Parathyroid adenoma (tissue), 2 donors: ENCODE results near the gene HARS2.
"Not testable (repeated sequence)": the region's sequence is repeated elsewhere in the genome, so short reads cannot be mapped to it uniquely, and the experiment has no call there.

Experiments used
- H2AFZ ChIP-seq: fragments of 300-600 bp; sonication (generic); one replicate; pipeline ENCODE4 v1.7.0; 2017; ENCODE audit warnings: antibody characterized with exemption, mild to moderate bottlenecking
- H3K27ac ChIP-seq: fragments of 300-600 bp; sonication (generic); one replicate; pipeline ENCODE4 v1.7.0; 2017
- H3K27me3 ChIP-seq: fragments of 300-600 bp; sonication (generic); one replicate; pipeline ENCODE4 v1.7.0; 2017; ENCODE audit warnings: low read length; ENCODE audit not compliant: control insufficient read depth, insufficient read depth
- H3K36me3 ChIP-seq: fragments of 300-600 bp; sonication (generic); one replicate; pipeline ENCODE4 v1.7.0; 2017; ENCODE audit warnings: low read length; ENCODE audit not compliant: control insufficient read depth, insufficient read depth
- H3K4me1 ChIP-seq: fragments of 300-600 bp; sonication (generic); one replicate; pipeline ENCODE4 v1.7.0; 2017; ENCODE audit warnings: control low read depth
- H3K4me2 ChIP-seq: fragments of 300-600 bp; sonication (generic); one replicate; pipeline ENCODE4 v1.7.0; 2017; ENCODE audit warnings: low read length
- H3K4me3 ChIP-seq: fragments of 300-600 bp; sonication (generic); one replicate; pipeline ENCODE4 v1.7.0; 2017; ENCODE audit warnings: low read depth, low read length
- H3K79me2 ChIP-seq: fragments of 300-600 bp; sonication (generic); one replicate; pipeline ENCODE4 v1.7.0; 2017; ENCODE audit warnings: control low read depth
- H3K9ac ChIP-seq: fragments of 300-600 bp; sonication (generic); one replicate; pipeline ENCODE4 v1.7.0; 2017; ENCODE audit warnings: mild to moderate bottlenecking
- H3K9me3 ChIP-seq: fragments of 300-600 bp; sonication (generic); one replicate; pipeline ENCODE4 v1.7.0; 2017; ENCODE audit warnings: low read length; ENCODE audit not compliant: control insufficient read depth
- TF ChIP-seq, protein P1 (sequence below): fragments of 300-600 bp; sonication (generic); IDR thresholded peaks from one replicate; pipeline ENCODE4 v1.7.0; 2017; ENCODE audit warnings: antibody characterized with exemption, mild to moderate bottlenecking
- donor health status: primary hyperparathyroidism.

The HARS2 gene

DNA sequence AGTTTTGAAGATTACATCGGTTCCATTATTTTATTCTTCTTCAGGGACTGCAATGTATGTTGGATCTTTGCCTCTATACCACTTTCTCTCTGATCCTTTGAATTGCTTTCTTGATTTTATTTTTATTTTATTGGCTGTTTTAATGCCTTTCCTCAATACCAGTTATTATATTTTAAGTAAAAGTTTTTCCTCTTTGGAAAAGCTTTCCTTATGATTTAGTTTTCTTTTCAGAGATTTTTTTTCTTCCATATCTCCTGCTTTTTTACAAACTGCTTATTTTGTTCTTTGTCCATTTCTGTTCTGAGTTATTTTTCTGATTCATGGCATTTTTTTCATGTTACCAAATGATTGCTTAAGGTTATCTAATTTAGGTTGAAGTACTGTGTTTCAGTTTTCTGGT is 20.5 kb downstream of the HARS2 start:
- Histone ChIP-seq H3K9ac (no peak overlapping the region), H3K27ac (no peak overlapping the region), H3K27me3 (no peaks in the 10 kb centered on the region), H3K4me3 (peak overlapping the region; percentile 77), H3K36me3 (no peaks in the 10 kb centered on the region), H3K4me1 (no peaks in the 10 kb centered on the region), H3K79me2 (no peaks in the 10 kb centered on the region), H2AFZ (no peak overlapping the region), H3K9me3 (no peaks in the 10 kb centered on the region), H3K4me2 (peak overlapping the region; percentile 85)
- TF ChIP-seq, protein P1, sequence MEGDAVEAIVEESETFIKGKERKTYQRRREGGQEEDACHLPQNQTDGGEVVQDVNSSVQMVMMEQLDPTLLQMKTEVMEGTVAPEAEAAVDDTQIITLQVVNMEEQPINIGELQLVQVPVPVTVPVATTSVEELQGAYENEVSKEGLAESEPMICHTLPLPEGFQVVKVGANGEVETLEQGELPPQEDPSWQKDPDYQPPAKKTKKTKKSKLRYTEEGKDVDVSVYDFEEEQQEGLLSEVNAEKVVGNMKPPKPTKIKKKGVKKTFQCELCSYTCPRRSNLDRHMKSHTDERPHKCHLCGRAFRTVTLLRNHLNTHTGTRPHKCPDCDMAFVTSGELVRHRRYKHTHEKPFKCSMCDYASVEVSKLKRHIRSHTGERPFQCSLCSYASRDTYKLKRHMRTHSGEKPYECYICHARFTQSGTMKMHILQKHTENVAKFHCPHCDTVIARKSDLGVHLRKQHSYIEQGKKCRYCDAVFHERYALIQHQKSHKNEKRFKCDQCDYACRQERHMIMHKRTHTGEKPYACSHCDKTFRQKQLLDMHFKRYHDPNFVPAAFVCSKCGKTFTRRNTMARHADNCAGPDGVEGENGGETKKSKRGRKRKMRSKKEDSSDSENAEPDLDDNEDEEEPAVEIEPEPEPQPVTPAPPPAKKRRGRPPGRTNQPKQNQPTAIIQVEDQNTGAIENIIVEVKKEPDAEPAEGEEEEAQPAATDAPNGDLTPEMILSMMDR = no peak

DNA sequence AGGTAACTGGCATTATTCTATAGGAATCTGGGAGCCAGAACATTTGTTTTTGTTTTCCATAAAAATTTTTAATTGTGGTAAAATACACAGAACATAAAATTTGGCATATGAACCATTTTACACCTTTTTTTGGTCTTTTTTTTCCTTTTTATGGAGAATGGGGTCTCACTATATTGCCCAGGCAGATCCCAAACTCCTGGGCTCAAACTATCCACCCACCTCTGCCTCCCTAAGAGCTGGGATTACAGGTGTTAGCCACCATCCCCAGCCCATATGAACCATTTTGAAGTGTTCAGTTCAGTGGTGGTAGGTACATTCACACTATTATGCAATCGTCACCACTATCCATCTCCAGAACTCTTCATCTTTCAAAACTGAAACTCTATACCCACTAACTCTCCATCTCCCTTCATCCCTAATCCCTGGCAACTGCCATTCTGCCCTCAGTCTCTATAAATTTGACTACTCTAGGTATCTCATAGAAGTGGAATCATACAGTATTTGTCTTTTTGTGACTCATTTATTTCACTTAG is 22.4 kb downstream of the HARS2 start:
- Histone ChIP-seq H3K79me2 (no peaks in the 10 kb centered on the region), H3K4me3 (no peak overlapping the region), H3K27me3 (no peaks in the 10 kb centered on the region), H2AFZ (no peak overlapping the region), H3K9me3 (no peaks in the 10 kb centered on the region), H3K27ac (no peak overlapping the region), H3K9ac (no peak overlapping the region), H3K4me2 (no peak overlapping the region), H3K36me3 (no peaks in the 10 kb centered on the region), H3K4me1 (no peaks in the 10 kb centered on the region)
- TF ChIP-seq, protein P1 = no peak

DNA sequence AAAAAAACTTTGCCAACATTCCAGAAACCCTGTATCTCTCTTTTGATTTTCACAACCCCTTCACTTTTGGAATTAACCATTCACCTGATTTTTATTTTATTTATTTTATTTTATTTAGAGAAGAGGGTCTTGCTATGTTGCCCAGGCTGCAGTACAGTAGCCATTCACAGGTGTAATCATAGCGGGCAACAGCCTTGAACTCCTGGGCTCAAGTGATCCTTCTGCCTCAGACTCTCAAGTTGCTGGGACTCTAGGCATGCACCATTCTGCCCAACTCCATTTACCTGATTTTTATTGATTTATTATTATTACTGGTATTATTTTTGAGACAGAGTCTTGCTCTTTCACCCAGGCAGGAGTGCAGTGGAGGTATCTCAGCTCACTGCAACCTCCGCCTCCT is 25.0 kb downstream of the HARS2 start:
- not testable (repeated sequence) for H3K4me2 ChIP-seq, H3K36me3 ChIP-seq, H3K4me3 ChIP-seq, H3K9ac ChIP-seq, H3K27me3 ChIP-seq, H2AFZ ChIP-seq, H3K79me2 ChIP-seq, H3K9me3 ChIP-seq, H3K4me1 ChIP-seq, H3K27ac ChIP-seq

DNA sequence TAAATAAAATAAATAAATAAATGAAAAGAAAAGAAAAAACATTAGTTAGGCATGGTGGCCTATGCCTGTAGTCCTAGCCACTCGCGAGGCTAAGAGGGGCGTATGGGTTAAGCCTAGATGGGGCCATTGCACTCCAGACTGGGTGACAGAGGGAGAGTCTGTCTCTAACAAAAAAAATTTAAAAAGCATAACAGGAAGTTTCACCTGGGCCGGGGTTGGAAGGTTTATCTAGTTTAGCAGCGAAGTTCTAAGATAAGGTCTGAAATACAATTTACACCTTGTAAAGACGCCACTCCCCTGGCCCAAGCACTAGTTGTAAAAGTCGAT is 27.0 kb downstream of the HARS2 start:
- no peak overlapping the region for H2AFZ ChIP-seq
- TF ChIP-seq, protein P1 = no peak
- H3K4me2 ChIP-seq = no peak overlapping the region
- no peaks in the 10 kb centered on the region for H3K9me3 ChIP-seq
- H3K27me3 ChIP-seq = no peaks in the 10 kb centered on the region
- H3K36me3 ChIP-seq = no peaks in the 10 kb centered on the region
- H3K4me1 ChIP-seq = no peaks in the 10 kb centered on the region
- H3K27ac ChIP-seq = no peak overlapping the region
- no peaks in the 10 kb centered on the region for H3K79me2 ChIP-seq
- no peak overlapping the region for H3K9ac ChIP-seq
- no peak overlapping the region for H3K4me3 ChIP-seq

DNA sequence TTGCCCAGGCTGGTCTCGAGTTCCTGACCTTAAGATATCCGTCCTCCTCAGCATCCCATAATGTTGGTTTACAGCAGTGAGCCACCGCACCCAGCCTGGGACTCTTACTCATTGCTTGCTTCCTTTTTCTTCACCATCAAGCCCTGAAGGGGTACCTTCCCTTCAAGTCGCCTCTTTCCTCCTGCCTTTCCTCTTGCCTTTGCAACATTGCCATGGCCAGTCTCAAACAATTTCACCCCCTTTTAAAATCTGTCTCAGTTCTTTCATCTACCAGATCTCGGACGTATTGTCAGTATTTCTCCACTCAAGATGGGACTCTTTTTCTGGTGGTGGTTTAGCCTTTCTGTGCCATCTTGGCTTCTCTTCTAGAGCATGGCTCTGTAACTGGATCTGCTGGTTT is 29.5 kb downstream of the HARS2 start:
- not testable (repeated sequence) for H3K27me3 ChIP-seq, H3K4me2 ChIP-seq, H3K9me3 ChIP-seq, H3K27ac ChIP-seq, H3K9ac ChIP-seq, H2AFZ ChIP-seq, H3K4me1 ChIP-seq, H3K36me3 ChIP-seq, H3K4me3 ChIP-seq, H3K79me2 ChIP-seq

DNA sequence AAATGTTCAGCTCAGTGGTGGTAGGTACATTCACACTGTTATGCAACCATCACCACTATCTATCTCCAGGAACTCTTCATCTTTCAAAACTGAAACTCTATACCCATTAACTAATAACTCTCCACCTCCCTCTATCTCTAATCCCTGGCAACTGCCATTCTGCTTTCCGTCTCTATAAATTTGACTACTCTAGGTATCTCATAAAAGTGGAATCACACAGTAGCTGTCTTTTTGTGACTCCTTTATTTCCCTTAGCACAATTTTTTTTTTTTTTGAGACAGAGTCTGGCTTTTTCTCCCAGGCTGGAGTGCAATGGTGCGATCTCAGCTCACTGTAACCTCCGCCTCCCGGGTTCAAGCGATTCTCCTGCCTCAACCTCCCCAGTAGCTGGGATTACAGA is 30.1 kb downstream of the HARS2 start:
- not testable (repeated sequence) for H3K9ac ChIP-seq, H3K79me2 ChIP-seq, H3K27ac ChIP-seq, H3K27me3 ChIP-seq, H3K36me3 ChIP-seq, H3K4me3 ChIP-seq, H3K4me1 ChIP-seq, H3K9me3 ChIP-seq, H2AFZ ChIP-seq, H3K4me2 ChIP-seq
